MM.1S (cell line): ENCODE data around the gene KRT73.

Experiments
- DNase-seq: peaks from one replicate; pipeline ENCODE4 v3.0.0-alpha.2; 2015
- H2AFZ ChIP-seq: fragments of 300-600 bp; sonication (generic); 2 replicates; pipeline ENCODE4 v1.6.0; 2016; ENCODE audit warnings: antibody characterized with exemption, low read length
- H3F3A ChIP-seq: fragments of 300-600 bp; sonication (generic); 2 replicates; pipeline ENCODE4 v1.6.1; 2016; ENCODE audit warnings: mild to moderate bottlenecking, antibody characterized with exemption, low read length, moderate library complexity, mixed read lengths; ENCODE audit not compliant: insufficient read depth
- H3K27ac ChIP-seq: fragments of 300-600 bp; sonication (generic); 2 replicates; pipeline ENCODE4 v1.5.1; 2016; ENCODE audit warnings: mild to moderate bottlenecking, low read length
- H3K27me3 ChIP-seq: fragments of 300-600 bp; sonication (generic); replicated peaks from 2 replicates; pipeline ENCODE4 v1.6.0; 2016; ENCODE audit warnings: low read length; ENCODE audit not compliant: insufficient read depth
- H3K36me3 ChIP-seq: fragments of 300-600 bp; sonication (generic); replicated peaks from 2 replicates; pipeline ENCODE4 v1.6.1; 2016; ENCODE audit warnings: mild to moderate bottlenecking, low read length, mixed read lengths; ENCODE audit not compliant: insufficient read depth
- H3K4me1 ChIP-seq: fragments of 300-600 bp; sonication (generic); 2 replicates; pipeline ENCODE4 v1.6.1; 2016; ENCODE audit warnings: low read length, mixed read lengths
- H3K4me2 ChIP-seq: fragments of 300-600 bp; sonication (generic); 2 replicates; pipeline ENCODE4 v1.6.0; 2016; ENCODE audit warnings: low read depth, low read length
- H3K4me3 ChIP-seq: fragments of 300-600 bp; sonication (generic); 2 replicates; pipeline ENCODE4 v1.5.1; 2016; ENCODE audit warnings: low read length, mixed read lengths
- H3K79me2 ChIP-seq: fragments of 300-600 bp; sonication (generic); 2 replicates; pipeline ENCODE4 v1.6.1; 2016; ENCODE audit warnings: mixed run types, low read length, mixed read lengths
- H3K9ac ChIP-seq: fragments of 300-600 bp; sonication (generic); 2 replicates; pipeline ENCODE4 v1.6.1; 2016; ENCODE audit warnings: low read length, mixed read lengths
- H3K9me2 ChIP-seq: fragments of 300-600 bp; sonication (generic); replicated peaks from 2 replicates; pipeline ENCODE4 v1.6.1; 2016; ENCODE audit warnings: mild to moderate bottlenecking, low read length, mixed read lengths; ENCODE audit not compliant: insufficient read depth
- H3K9me3 ChIP-seq: fragments of 300-600 bp; sonication (generic); replicated peaks from 2 replicates; pipeline ENCODE4 v1.6.1; 2016; ENCODE audit warnings: mild to moderate bottlenecking, low read length, mixed read lengths; ENCODE audit not compliant: insufficient read depth
- H4K20me1 ChIP-seq: fragments of 300-600 bp; sonication (generic); 2 replicates; pipeline ENCODE4 v1.6.1; 2016; ENCODE audit warnings: mild to moderate bottlenecking, low read length, moderate library complexity, mixed read lengths; ENCODE audit not compliant: insufficient read depth
- CTCF ChIP-seq: fragments of 300-600 bp; sonication (generic); IDR thresholded peaks from 2 replicates; pipeline ENCODE4 v1.5.1; 2016; ENCODE audit warnings: antibody characterized with exemption, low read length, mixed read lengths
- EZH2 ChIP-seq: fragments of 300-600 bp; sonication (generic); optimal IDR thresholded peaks from 2 replicates; pipeline ENCODE3; 2017; ENCODE audit warnings: low read depth, mild to moderate bottlenecking, antibody characterized with exemption, low read length, mixed read lengths
- EZH2phosphoT487 ChIP-seq: fragments of 300-600 bp; sonication (generic); IDR thresholded peaks from 2 replicates; pipeline ENCODE4 v1.6.1; 2018; ENCODE audit warnings: antibody characterized with exemption, low read length

The KRT73 gene

GRCh38 chr12:52631264-52631663, 12.9 kb upstream of the KRT73 start:
- Histone ChIP-seq H3K4me2 (no peak overlapping the region), H4K20me1 (no peaks in the 10 kb centered on the region), H3K79me2 (no peaks in the 10 kb centered on the region), H2AFZ (no peak overlapping the region), H3K4me1 (no peaks in the 10 kb centered on the region), H3K27me3 (peaks cover 3% of the 10 kb centered on the region; the same call in 1 of the 2 replicates), H3K9me3 (no peaks in the 10 kb centered on the region), H3K27ac (no peak overlapping the region), H3F3A (no peaks in the 10 kb centered on the region), H3K9me2 (no peaks in the 10 kb centered on the region), H3K4me3 (no peak overlapping the region), H3K36me3 (no peaks in the 10 kb centered on the region), H3K9ac (no peak overlapping the region)
- no peak for DNase-seq
- TF ChIP-seq EZH2phosphoT487 (no peak), CTCF (no peak), EZH2 (no peak)

- Histone ChIP-seq H2AFZ (no peak overlapping the region), H3K9me2 (no peaks in the 10 kb centered on the region), H3K36me3 (no peaks in the 10 kb centered on the region), H3K9ac (no peak overlapping the region), H3K27ac (no peak overlapping the region), H4K20me1 (no peaks in the 10 kb centered on the region), H3K4me3 (no peak overlapping the region), H3K27me3 (peaks cover 3% of the 10 kb centered on the region; the same call in 1 of the 2 replicates), H3K79me2 (no peaks in the 10 kb centered on the region), H3K4me1 (no peaks in the 10 kb centered on the region), H3F3A (no peaks in the 10 kb centered on the region), H3K9me3 (no peaks in the 10 kb centered on the region), H3K4me2 (no peak overlapping the region)
- no peak for TF ChIP-seq CTCF
- TF ChIP-seq EZH2 = no peak
- TF ChIP-seq EZH2phosphoT487 = no peak
- DNase-seq = no peak
These were observed 12.3 kb upstream of the KRT73 start for GRCh38 chr12:52630599-52631200.

- H3K79me2 ChIP-seq = no peaks in the 10 kb centered on the region
- no peak for DNase-seq
- H3K27me3 ChIP-seq = peaks cover 3% of the 10 kb centered on the region; the same call in 1 of the 2 replicates
- H3K9me2 ChIP-seq = no peaks in the 10 kb centered on the region
- H3K36me3 ChIP-seq = no peaks in the 10 kb centered on the region
- no peak overlapping the region for H3K27ac ChIP-seq
- H3K4me3 ChIP-seq = no peak overlapping the region
- no peaks in the 10 kb centered on the region for H3K4me1 ChIP-seq
- no peak overlapping the region for H2AFZ ChIP-seq
- TF ChIP-seq EZH2phosphoT487 (no peak), EZH2 (no peak), CTCF (no peak)
- no peak overlapping the region for H3K4me2 ChIP-seq
- H3K9ac ChIP-seq = no peak overlapping the region
- H3F3A ChIP-seq = no peaks in the 10 kb centered on the region
- H3K9me3 ChIP-seq = no peaks in the 10 kb centered on the region
- H4K20me1 ChIP-seq = no peaks in the 10 kb centered on the region
These were observed 11.7 kb upstream of the KRT73 start for GRCh38 chr12:52630008-52630500.
